ENCODE results near the gene JAG1. TPM values are rescaled to one million over a fixed set of nuclear protein-coding genes. Genes with fewer than 3 reads are reported as not detected.

The JAG1 gene
- polyA plus RNA-seq, 1 donor (not counting 4 experiments of a cell fraction or from before 2014, with no cell fraction given) = 84.2 TPM

DNA sequence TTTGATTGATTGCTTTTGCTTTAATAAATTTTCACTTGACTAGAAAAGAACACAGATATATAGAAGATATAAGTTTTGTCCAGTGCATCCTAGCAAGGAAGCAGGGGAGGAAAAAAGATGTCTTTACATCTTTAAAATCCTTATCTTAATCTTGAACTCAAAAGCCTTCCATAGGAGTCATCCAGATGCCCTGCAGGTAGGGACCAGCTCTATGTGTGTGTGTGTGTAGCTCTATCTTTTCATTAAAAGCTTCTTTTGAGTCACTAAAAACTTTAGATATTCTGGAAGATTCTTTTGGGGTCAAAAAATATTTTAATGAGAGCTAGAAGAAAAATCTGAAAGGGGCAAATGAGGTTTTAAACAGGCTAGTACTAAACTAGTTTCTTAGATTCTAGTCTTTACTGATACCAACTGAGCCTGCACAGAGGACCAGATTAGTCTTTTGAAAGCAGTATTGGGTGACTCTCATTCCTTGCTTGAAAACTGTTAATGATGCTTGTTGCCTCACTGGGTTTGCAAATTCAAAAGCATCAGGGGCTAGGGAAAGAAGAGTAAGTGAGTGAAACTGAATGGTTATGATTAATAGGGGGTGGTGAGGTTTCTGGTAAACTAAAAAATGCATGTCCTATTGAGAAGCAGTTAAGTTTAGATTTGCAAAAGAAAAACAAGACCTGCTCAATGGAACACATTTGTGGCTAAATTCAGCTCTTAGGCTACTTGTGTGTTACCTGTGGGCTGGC, 40.6 kb upstream of the JAG1 start:
- no peaks in the 10 kb centered on the region for H3K27me3 ChIP-seq (ENCODE audit: control insufficient read depth, extremely low read depth, insufficient read depth, low read length)
- no peaks in the 10 kb centered on the region for H3K9me1 ChIP-seq (ENCODE audit: control insufficient read depth, extremely low read depth, insufficient read depth, low read length)
- H3K79me2 ChIP-seq (ENCODE audit: control insufficient read depth, insufficient read depth, low read length) = no peaks in the 10 kb centered on the region
- TF ChIP-seq EZH2 (IDR thresholded peaks at IDR 0.05; ENCODE audit: low read length) = no peak
- TF ChIP-seq CTCF (optimal IDR thresholded peaks at IDR 0.05 in 1 of 3, IDR thresholded peaks at IDR 0.05 in 1 of 3, conservative IDR thresholded peaks at IDR 0.05 in 1 of 3; ENCODE audit: extremely low read depth in 1 of 3, insufficient read depth in 2 of 3, low read length in 3 of 3) = no peak
- H3K4me2 ChIP-seq (ENCODE audit: control insufficient read depth, extremely low read depth, insufficient read depth, low read depth, low read length) = peak overlapping the region; percentile 7
- DNase-seq (ENCODE audit: low read depth, low spot score) (no peak), FAIRE-seq (no peak)
- H3K4me1 ChIP-seq (ENCODE audit: control insufficient read depth, extremely low read depth, insufficient read depth, low read length) = peaks cover 15% of the 10 kb centered on the region
- no peaks in the 10 kb centered on the region for H3K36me3 ChIP-seq (ENCODE audit: control insufficient read depth in 2 of 2, extremely low read depth in 1 of 2, insufficient read depth in 2 of 2, low read length in 2 of 2)
- dilution Hi-C loops (cut with MboI; ENCODE audit: extremely low pct_ligation_motif_present, low sequenced_read_pairs) = no loop called here
- no peak overlapping the region for H3K4me3 ChIP-seq (ENCODE audit: control insufficient read depth in 2 of 3, extremely low read depth in 1 of 3, insufficient read depth in 2 of 3, low read depth in 1 of 3, low read length in 3 of 3)
- H3K9ac ChIP-seq (ENCODE audit: control insufficient read depth, extremely low read depth, insufficient read depth, low read length) = no peak overlapping the region
- H2AFZ ChIP-seq (ENCODE audit: control insufficient read depth, low read length) = no peak overlapping the region
- no peaks in the 10 kb centered on the region for H3K9me3 ChIP-seq (ENCODE audit: control insufficient read depth, low read depth, low read length)
- no peak overlapping the region for H3K27ac ChIP-seq (ENCODE audit: control insufficient read depth, insufficient read depth, low read length)
- H4K20me1 ChIP-seq (ENCODE audit: control insufficient read depth, extremely low read depth, insufficient read depth, low read length) = no peaks in the 10 kb centered on the region

GRCh38 chr20:10713161-10713560, 39.4 kb upstream of the JAG1 start:
- Histone ChIP-seq H3K9me1 (ENCODE audit: control insufficient read depth, extremely low read depth, insufficient read depth, low read length) (no peaks in the 10 kb centered on the region), H3K4me2 (ENCODE audit: control insufficient read depth, extremely low read depth, insufficient read depth, low read depth, low read length) (no peak overlapping the region), H4K20me1 (ENCODE audit: control insufficient read depth, extremely low read depth, insufficient read depth, low read length) (no peaks in the 10 kb centered on the region), H3K9me3 (ENCODE audit: control insufficient read depth, low read depth, low read length) (no peaks in the 10 kb centered on the region), H3K27ac (ENCODE audit: control insufficient read depth, insufficient read depth, low read length) (no peak overlapping the region), H3K4me1 (ENCODE audit: control insufficient read depth, extremely low read depth, insufficient read depth, low read length) (peaks cover 12% of the 10 kb centered on the region), H3K9ac (ENCODE audit: control insufficient read depth, extremely low read depth, insufficient read depth, low read length) (no peak overlapping the region), H3K27me3 (ENCODE audit: control insufficient read depth, extremely low read depth, insufficient read depth, low read length) (no peaks in the 10 kb centered on the region), H3K79me2 (ENCODE audit: control insufficient read depth, insufficient read depth, low read length) (no peaks in the 10 kb centered on the region), H3K36me3 (ENCODE audit: control insufficient read depth in 2 of 2, extremely low read depth in 1 of 2, insufficient read depth in 2 of 2, low read length in 2 of 2) (no peaks in the 10 kb centered on the region), H2AFZ (ENCODE audit: control insufficient read depth, low read length) (no peak overlapping the region), H3K4me3 (ENCODE audit: control insufficient read depth in 2 of 3, extremely low read depth in 1 of 3, insufficient read depth in 2 of 3, low read depth in 1 of 3, low read length in 3 of 3) (no peak overlapping the region)
- FAIRE-seq (no peak), DNase-seq (ENCODE audit: low read depth, low spot score) (no peak)
- TF ChIP-seq EZH2 (IDR thresholded peaks at IDR 0.05; ENCODE audit: low read length) (no peak), CTCF (optimal IDR thresholded peaks at IDR 0.05 in 1 of 3, IDR thresholded peaks at IDR 0.05 in 1 of 3, conservative IDR thresholded peaks at IDR 0.05 in 1 of 3; ENCODE audit: extremely low read depth in 1 of 3, insufficient read depth in 2 of 3, low read length in 3 of 3) (no peak)
- dilution Hi-C loops (cut with MboI; ENCODE audit: extremely low pct_ligation_motif_present, low sequenced_read_pairs) = no loop called here
